ENCODE results near the gene CEP104. TPM values are rescaled to one million over a fixed set of nuclear protein-coding genes. Genes with fewer than 3 reads are reported as not detected.
A peak's percentile ranks its signal among the peaks of the same experiment; 100 is the strongest.

CEP104 gene
- total and polyA plus RNA-seq, 9 of the 15 experiments (the other 6 are each of a cell fraction or from before 2014, with no cell fraction given) = 11.2 to 63.4 (median 42.6) TPM

GRCh38 chr1:3900969-3901529 lies 44.0 kb upstream of the CEP104 start (continued):
- TF ChIP-seq CBFB (CRISPR knock-in tag; IDR thresholded peaks at IDR 0.05) = peak; percentile 54; the same call in 1 of the 2 replicates
- peak; percentile 37 for TF ChIP-seq KDM5B (IDR thresholded peaks at IDR 0.05; ENCODE audit: insufficient replicate concordance, low read depth, low read length)
- no peak for TF ChIP-seq KLF10 (CRISPR knock-in tag; IDR thresholded peaks at IDR 0.05)
- no peak for TF ChIP-seq MCM5 (IDR thresholded peaks at IDR 0.05; ENCODE audit: low read depth)
- no peak for TF ChIP-seq CLOCK (CRISPR knock-in tag; IDR thresholded peaks at IDR 0.05; ENCODE audit: borderline replicate concordance)

GRCh38 chr1:3900150-3900968 lies 43.3 kb upstream of the CEP104 start, which contains the start of gene C1orf174:
TSS of gene C1orf174 (minus strand) at chr1:3900272. CDS start at chr1:3900186, 86 bp downstream.
- Histone ChIP-seq H3K9me3 (replicated peaks; ENCODE audit: control insufficient read depth, insufficient read depth, low read depth, low read length) (no peaks in the 10 kb centered on the region), H3K4me1 (replicated peaks in 1 of 2; ENCODE audit: control insufficient read depth in 2 of 2, insufficient read depth in 2 of 2, low read length in 2 of 2) (peaks cover 0 to 37% of the 10 kb centered on the region in 2 experiments; a peak in 4 of 5 replicates), H3K36me3 (ENCODE audit: control insufficient read depth, insufficient read depth, low read length) (peaks cover 15% of the 10 kb centered on the region; the same call in 2 of the 3 replicates), H4K20me1 (replicated peaks; ENCODE audit: control insufficient read depth, insufficient read depth, low read length) (peaks cover 10% of the 10 kb centered on the region; the same call in 1 of the 2 replicates), H3K79me2 (ENCODE audit: control insufficient read depth, insufficient read depth, low read length) (peaks cover 46% of the 10 kb centered on the region), H3K4me3 (peak within 1 kb of the TSS; percentile 74), H3K27me3 (ENCODE audit: control insufficient read depth in 2 of 2, insufficient read depth in 2 of 2, low read length in 2 of 2) (no peaks in the 10 kb centered on the region), H2AFZ (ENCODE audit: low read depth, low read length) (peak within 1 kb of the TSS; percentile 98), H3K9me1 (ENCODE audit: control insufficient read depth, insufficient read depth, low read length) (no peaks in the 10 kb centered on the region), H3K27ac (ENCODE audit: extremely low read depth, low read depth, low read length) (peak within 1 kb of the TSS; percentile 100), H3K9ac (ENCODE audit: insufficient read depth in 1 of 2, low read depth in 2 of 2, low read length in 2 of 2) (peak within 1 kb of the TSS; percentile 92 to 98), H3K4me2 (ENCODE audit: insufficient read depth, low read length) (peak within 1 kb of the TSS; percentile 99)
- FAIRE-seq = peak; percentile 94
- POLR2A ChIA-PET = interaction anchor here (0.5 to 1.9 kb wide), 22 partner anchors 9 to 888 kb away, joined by 3 to 12 read pairs (median 3); no protein-coding TSS in a partner anchor
- BruUV-seq (replicated peaks) = TSS peak; percentile 83
- in situ Hi-C loops (cut with MboI) = no loop called here
- peak; percentile 90 for ATAC-seq
- DNase-seq (ENCODE audit: extremely low read depth in 1 of 4, low spot score in 3 of 4) = peak; percentile 95 to 99 (median 96)
- intact Hi-C loops (cut with micrococcal nuclease) = loop anchor here (1.0 to 2.0 kb wide), 5 partner anchors 30 to 250 kb away; partner anchors contain the start of genes CEP104, DFFB, LRRC47 and WRAP73
- 1% methylated on average over 52 of the region's 58 CpGs for WGBS (ENCODE audit: insufficient coverage, low coverage, missing lambda C conversion rate)
- CTCF ChIA-PET (ENCODE audit: low intra/inter-chr PET ratio) = no interaction called here
- TF ChIP-seq CREB1 (IDR thresholded peaks at IDR 0.05) = peak; percentile 83
- peak; percentile 75; the same call in 1 of the 2 replicates for TF ChIP-seq CREB1 (CRISPR knock-in tag; IDR thresholded peaks at IDR 0.05)
- no peak for TF ChIP-seq HNRNPUL1 (IDR thresholded peaks at IDR 0.05; ENCODE audit: low read length)
- no peak for TF ChIP-seq KLF10 (CRISPR knock-in tag; IDR thresholded peaks at IDR 0.05)
- peak; percentile 24; the same call in 1 of the 2 replicates for TF ChIP-seq ZNF449 (CRISPR knock-in tag; IDR thresholded peaks at IDR 0.05)
- TF ChIP-seq C11orf30 (IDR thresholded peaks at IDR 0.05; ENCODE audit: low read depth) = peak; percentile 65
- peak; percentile 98 for TF ChIP-seq CREB3 (tag; conservative IDR thresholded peaks at IDR 0.05; ENCODE audit: low read depth)
- no peak for TF ChIP-seq PHTF2 (CRISPR knock-in tag; IDR thresholded peaks at IDR 0.05)
